CD4-positive, alpha-beta T cell (primary cell): Measurements from ENCODE around the gene CRYGN. TPM values are rescaled to one million over a fixed set of nuclear protein-coding genes. Genes with fewer than 3 reads are reported as not detected.

Experiments
- ATAC-seq: fragments of 200-7000 bp; cut with Tn5 transposase; one replicate; pipeline ENCODE4 v1.10.0; 2022; ENCODE audit warnings: mild to moderate bottlenecking; ENCODE audit not compliant: poor library complexity
- CTCF ChIA-PET: fragments of 350-600 bp; sonication (Branson Sonifier 250); formaldehyde crosslinking; loops from one replicate; lab custom pipeline; 2021; ENCODE audit warnings: antibody characterized with exemption, inconsistent platforms; lab: Charles Lee
- POLR2A ChIA-PET: fragments of 350-600 bp; sonication (Branson Sonifier 250); formaldehyde crosslinking; loops from one replicate; lab custom pipeline; 2021; ENCODE audit warnings: antibody characterized with exemption, inconsistent platforms; lab: Charles Lee
- DNase-seq, 14 experiments: peaks; one replicate each; pipeline ENCODE4 v3.0.0-alpha.2; 2013 to 2020; ENCODE audit warnings: mixed read lengths in 2 of 14
- H3K27ac ChIP-seq, 2 donors: one replicate each; pipeline versions ENCODE4 v1.5.1 to v1.7.0; 2013; ENCODE audit warnings: low read length in 2 of 2, low read depth in 1 of 2, mild to moderate bottlenecking in 1 of 2
- H3K27me3 ChIP-seq, 2 experiments: 1 replicate in 1 of 2; 2 replicates in 1 of 2; pipeline versions ENCODE4 v1.6.1 to v1.7.0; 2013; ENCODE audit warnings: low read length in 2 of 2, control low read depth in 1 of 2, mild to moderate bottlenecking in 1 of 2, moderate library complexity in 1 of 2; ENCODE audit not compliant: insufficient read depth in 2 of 2, control insufficient read depth in 1 of 2
- H3K36me3 ChIP-seq: one replicate; pipeline ENCODE4 v1.6.1; 2013; ENCODE audit warnings: low read length, control low read depth; ENCODE audit not compliant: insufficient read depth
- H3K4me1 ChIP-seq: one replicate; pipeline ENCODE4 v1.6.1; 2013; ENCODE audit warnings: low read length, control low read depth; ENCODE audit not compliant: insufficient read depth
- H3K4me3 ChIP-seq: one replicate; pipeline ENCODE4 v1.5.1; 2013; ENCODE audit warnings: mild to moderate bottlenecking, low read length, moderate library complexity
- H3K9me3 ChIP-seq, 2 experiments: 1 replicate in 1 of 2; 2 replicates in 1 of 2; pipeline versions ENCODE4 v1.6.1 to v1.7.0; 2013; ENCODE audit warnings: low read length in 2 of 2, mild to moderate bottlenecking in 2 of 2, control low read depth in 1 of 2, moderate library complexity in 1 of 2; ENCODE audit not compliant: control insufficient read depth in 1 of 2, insufficient read depth in 1 of 2
- H3K27ac Mint-ChIP-seq: one replicate; pipeline ENCODE4 v1.8.0; 2020; ENCODE audit warnings: mixed read lengths
- H3K27me3 Mint-ChIP-seq: one replicate; pipeline ENCODE4 v1.8.0; 2021; ENCODE audit warnings: mixed read lengths
- H3K36me3 Mint-ChIP-seq: one replicate; pipeline ENCODE4 v1.8.0; 2021; ENCODE audit warnings: low read depth, mixed read lengths
- H3K4me1 Mint-ChIP-seq: one replicate; pipeline ENCODE4 v1.8.0; 2021; ENCODE audit warnings: low read depth, mixed read lengths
- H3K4me3 Mint-ChIP-seq: one replicate; pipeline ENCODE4 v1.8.0; 2020; ENCODE audit warnings: mild to moderate bottlenecking, mixed read lengths
- H3K9me3 Mint-ChIP-seq: one replicate; pipeline ENCODE4 v1.8.0; 2020; ENCODE audit warnings: mixed read lengths
- intact Hi-C, 2 experiments: fragments of 100-400 bp; cut with DNase I in 1 of 2; cut with micrococcal nuclease in 1 of 2; formaldehyde crosslinking; loops; one replicate each; pipeline versions ENCODE4 v1.15.1 to v1.9.0; 2023 to 2025; cut with DNase I, micrococcal nuclease
- total RNA-seq, 174 experiments: library from RNA in 2 of 174; stranded (reverse) in 2 of 174; gene quantifications; one replicate each; pipeline ENCODE4 v1.2.3 and lab custom pipeline; 2021 to 2026
- TF ChIP-seq, protein P1 (sequence below): fragments of 200-600 bp; IDR thresholded peaks from one replicate; pipeline ENCODE4 v1.8.0; 2022; ENCODE audit warnings: antibody characterized with exemption, mild to moderate bottlenecking

The CRYGN gene
- total RNA-seq, 2 experiments from 2014 or later: 0.14 TPM; not detected in 1

DNA sequence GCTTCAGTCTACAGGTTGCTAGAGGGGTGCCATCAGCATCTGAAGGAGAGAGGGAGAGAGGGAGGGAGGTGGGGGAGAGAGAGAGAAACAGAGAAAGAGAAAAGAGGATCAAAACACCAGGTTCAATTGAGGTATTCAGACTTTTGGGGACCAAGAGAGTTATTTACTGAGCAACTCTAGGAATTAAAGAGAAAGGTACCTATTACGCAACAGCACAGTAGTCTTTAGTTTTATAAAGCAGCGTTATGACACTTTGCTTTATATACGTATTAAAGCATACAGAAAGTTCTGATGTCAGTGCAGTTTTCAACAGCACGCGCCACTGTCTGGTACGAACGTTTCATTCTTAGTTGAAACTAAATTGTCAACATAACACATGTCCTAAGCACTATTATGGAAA lies 37.9 kb upstream of the CRYGN start:
- ChIA-PET POLR2A (interaction anchor here (0.6 kb wide), 1 partner anchor 123 kb away, joined by 4 read pairs; no protein-coding TSS in a partner anchor), CTCF (no interaction called here)
- Mint-ChIP-seq H3K27ac (no peak overlapping the region), H3K36me3 (peaks cover 70% of the 10 kb centered on the region), H3K4me3 (no peak overlapping the region), H3K4me1 (peaks cover 17% of the 10 kb centered on the region), H3K27me3 (no peaks in the 10 kb centered on the region), H3K9me3 (no peaks in the 10 kb centered on the region)
- DNase-seq (no peak), ATAC-seq (no peak)
- TF ChIP-seq, protein P1, sequence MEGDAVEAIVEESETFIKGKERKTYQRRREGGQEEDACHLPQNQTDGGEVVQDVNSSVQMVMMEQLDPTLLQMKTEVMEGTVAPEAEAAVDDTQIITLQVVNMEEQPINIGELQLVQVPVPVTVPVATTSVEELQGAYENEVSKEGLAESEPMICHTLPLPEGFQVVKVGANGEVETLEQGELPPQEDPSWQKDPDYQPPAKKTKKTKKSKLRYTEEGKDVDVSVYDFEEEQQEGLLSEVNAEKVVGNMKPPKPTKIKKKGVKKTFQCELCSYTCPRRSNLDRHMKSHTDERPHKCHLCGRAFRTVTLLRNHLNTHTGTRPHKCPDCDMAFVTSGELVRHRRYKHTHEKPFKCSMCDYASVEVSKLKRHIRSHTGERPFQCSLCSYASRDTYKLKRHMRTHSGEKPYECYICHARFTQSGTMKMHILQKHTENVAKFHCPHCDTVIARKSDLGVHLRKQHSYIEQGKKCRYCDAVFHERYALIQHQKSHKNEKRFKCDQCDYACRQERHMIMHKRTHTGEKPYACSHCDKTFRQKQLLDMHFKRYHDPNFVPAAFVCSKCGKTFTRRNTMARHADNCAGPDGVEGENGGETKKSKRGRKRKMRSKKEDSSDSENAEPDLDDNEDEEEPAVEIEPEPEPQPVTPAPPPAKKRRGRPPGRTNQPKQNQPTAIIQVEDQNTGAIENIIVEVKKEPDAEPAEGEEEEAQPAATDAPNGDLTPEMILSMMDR: no peak
- Histone ChIP-seq H3K36me3 (peaks cover 24% of the 10 kb centered on the region), H3K27me3 (no peaks in the 10 kb centered on the region), H3K9me3 (no peaks in the 10 kb centered on the region), H3K4me1 (peaks cover 5% of the 10 kb centered on the region), H3K27ac (no peak overlapping the region), H3K4me3 (no peak overlapping the region)
- intact Hi-C loops: loop anchor here in 1 of 2 experiments (1.0 kb wide), 1 partner anchor 13 kb away; no protein-coding TSS in a partner anchor

DNA sequence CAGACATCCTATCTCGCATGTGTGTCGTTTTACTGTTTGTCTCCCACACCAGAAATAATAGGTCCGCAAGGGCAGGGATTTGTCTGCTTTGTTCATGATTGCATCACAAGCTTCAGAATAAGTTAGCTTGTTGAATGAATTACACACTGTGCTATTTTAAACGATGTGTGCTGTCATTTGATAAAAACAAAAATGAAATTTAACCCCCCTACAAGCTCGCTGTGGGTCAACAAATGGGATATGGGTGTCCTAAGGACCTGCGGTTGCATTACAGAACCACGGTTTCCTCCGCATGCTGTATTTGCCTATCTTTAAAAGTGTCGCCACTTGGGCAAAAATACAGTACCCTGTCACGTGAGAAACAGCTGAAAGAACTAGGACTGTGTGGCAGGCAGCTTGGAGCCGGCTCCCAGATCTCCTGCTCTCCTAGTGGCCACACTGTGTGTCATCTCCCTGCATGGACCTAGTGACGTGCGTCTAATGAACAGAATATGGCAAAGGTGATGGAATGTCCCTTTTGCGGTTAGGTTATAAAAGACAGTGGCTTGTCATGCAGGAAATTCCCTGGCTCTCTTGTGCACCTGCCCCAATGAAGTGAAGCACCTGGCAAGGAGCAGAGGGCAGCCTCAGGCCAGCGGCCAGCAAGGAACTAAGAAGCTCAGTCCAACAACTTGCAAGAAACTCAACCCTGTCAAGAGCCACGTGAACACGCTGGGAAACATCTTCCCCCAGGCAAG lies 32.9 kb upstream of the CRYGN start:
- Mint-ChIP-seq H3K4me1 (peaks cover 61% of the 10 kb centered on the region), H3K27ac (peak overlapping the region; percentile 42), H3K36me3 (peaks cover 87% of the 10 kb centered on the region)

DNA sequence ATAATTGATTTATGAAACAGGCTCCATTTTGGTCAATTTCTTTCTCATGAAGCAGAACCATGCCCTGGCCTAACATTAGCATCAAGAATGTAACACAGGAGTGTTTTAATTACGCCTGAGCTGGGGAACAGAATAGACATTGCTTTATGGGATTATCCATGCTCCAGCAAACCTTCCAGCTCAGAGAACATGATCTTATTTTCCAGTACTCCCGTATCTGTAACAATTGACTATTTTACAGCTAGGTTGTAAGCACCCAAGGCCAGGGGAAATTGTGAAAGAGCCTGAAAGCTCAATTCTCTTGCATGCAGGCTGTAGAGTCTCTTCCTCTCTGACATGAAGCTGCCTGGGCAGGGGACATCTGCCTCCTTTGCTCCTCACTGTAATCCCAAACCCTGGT lies 30.8 kb upstream of the CRYGN start:
- Mint-ChIP-seq H3K9me3 (no peaks in the 10 kb centered on the region), H3K27me3 (no peaks in the 10 kb centered on the region), H3K36me3 (peaks cover 85% of the 10 kb centered on the region), H3K27ac (no peak overlapping the region), H3K4me3 (no peak overlapping the region), H3K4me1 (peaks cover 55% of the 10 kb centered on the region)
- ChIA-PET POLR2A (interaction anchor here (0.5 to 1.2 kb wide), 3 partner anchors 10 to 632 kb away, joined by 3 to 4 read pairs (median 3); no protein-coding TSS in a partner anchor), CTCF (interaction anchor here (0.6 to 1.1 kb wide), 2 partner anchors 23 to 31 kb away, joined by 3 read pairs; no protein-coding TSS in a partner anchor)
- H3K9me3 ChIP-seq: no peaks in the 10 kb centered on the region
- ATAC-seq: no peak
- peaks cover 32% of the 10 kb centered on the region for H3K4me1 ChIP-seq
- intact Hi-C loops: no loop called here
- H3K4me3 ChIP-seq: no peak overlapping the region
- DNase-seq: no peak
- TF ChIP-seq, protein P1: no peak
- H3K36me3 ChIP-seq: peaks cover 51% of the 10 kb centered on the region
- H3K27ac ChIP-seq: no peak overlapping the region
- H3K27me3 ChIP-seq: no peaks in the 10 kb centered on the region

More for the DNA sequence above, 32.9 kb upstream of the CRYGN start:
- ChIA-PET POLR2A (no interaction called here), CTCF (no interaction called here)
- H3K27me3 ChIP-seq: no peaks in the 10 kb centered on the region
- no peaks in the 10 kb centered on the region for H3K9me3 ChIP-seq
- intact Hi-C loops: no loop called here
- Mint-ChIP-seq H3K27me3 (no peaks in the 10 kb centered on the region), H3K4me3 (no peak overlapping the region), H3K9me3 (no peaks in the 10 kb centered on the region)
- ATAC-seq (no peak), DNase-seq (peak in 2 of 14 experiments; percentile 24 to 54)
- no peak overlapping the region for H3K27ac ChIP-seq
- peaks cover 32% of the 10 kb centered on the region for H3K4me1 ChIP-seq
- H3K36me3 ChIP-seq: peaks cover 45% of the 10 kb centered on the region
- TF ChIP-seq, protein P1: no peak
- no peak overlapping the region for H3K4me3 ChIP-seq
